GM12864 (cell line): ENCODE results near the gene VSIR.
A peak's percentile ranks its signal among the peaks of the same experiment; 100 is the strongest.

Experiments
- DNase-seq: peaks from one replicate; pipeline ENCODE4 v3.0.0-alpha.2; 2011; ENCODE audit warnings: low read depth
- H3K4me3 ChIP-seq: 2 replicates; pipeline ENCODE4 v1.5.1; 2011; ENCODE audit warnings: mild to moderate bottlenecking, low read depth, low read length, control low read depth
- TF ChIP-seq, protein P1 (sequence below): IDR thresholded peaks from 2 replicates; pipeline ENCODE4 v1.5.1; 2011; ENCODE audit warnings: low read depth, mild to moderate bottlenecking, moderate library complexity, low read length, control low read depth, inconsistent platforms; ENCODE audit errors: missing control alignments

The VSIR gene

DNA sequence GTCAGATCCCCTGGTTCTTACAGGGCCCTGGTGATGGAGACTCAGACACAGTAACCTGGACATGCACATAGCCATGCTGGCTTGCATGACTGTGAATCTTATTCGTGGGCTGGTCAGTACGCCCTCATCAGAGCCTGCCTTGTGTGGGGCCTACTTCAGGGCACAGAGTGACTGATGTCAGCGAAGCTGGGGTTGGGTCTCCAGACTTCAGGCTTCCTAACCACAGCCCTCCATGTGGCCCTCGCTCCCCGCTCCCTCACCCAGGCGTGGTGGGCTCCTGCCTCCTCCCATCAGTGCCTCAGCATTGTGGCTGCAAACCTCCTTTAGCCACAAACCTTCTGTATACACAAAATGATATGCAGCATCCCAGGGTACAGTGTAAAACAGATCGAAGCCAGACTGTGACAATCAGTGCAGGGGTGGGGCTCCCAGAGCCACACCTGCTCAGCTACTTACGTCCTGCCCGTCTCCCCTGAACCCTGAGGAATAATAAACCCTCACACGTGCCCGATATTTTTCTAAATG, 46.7 kb downstream of the VSIR start:
- no peak for DNase-seq
- TF ChIP-seq, protein P1, sequence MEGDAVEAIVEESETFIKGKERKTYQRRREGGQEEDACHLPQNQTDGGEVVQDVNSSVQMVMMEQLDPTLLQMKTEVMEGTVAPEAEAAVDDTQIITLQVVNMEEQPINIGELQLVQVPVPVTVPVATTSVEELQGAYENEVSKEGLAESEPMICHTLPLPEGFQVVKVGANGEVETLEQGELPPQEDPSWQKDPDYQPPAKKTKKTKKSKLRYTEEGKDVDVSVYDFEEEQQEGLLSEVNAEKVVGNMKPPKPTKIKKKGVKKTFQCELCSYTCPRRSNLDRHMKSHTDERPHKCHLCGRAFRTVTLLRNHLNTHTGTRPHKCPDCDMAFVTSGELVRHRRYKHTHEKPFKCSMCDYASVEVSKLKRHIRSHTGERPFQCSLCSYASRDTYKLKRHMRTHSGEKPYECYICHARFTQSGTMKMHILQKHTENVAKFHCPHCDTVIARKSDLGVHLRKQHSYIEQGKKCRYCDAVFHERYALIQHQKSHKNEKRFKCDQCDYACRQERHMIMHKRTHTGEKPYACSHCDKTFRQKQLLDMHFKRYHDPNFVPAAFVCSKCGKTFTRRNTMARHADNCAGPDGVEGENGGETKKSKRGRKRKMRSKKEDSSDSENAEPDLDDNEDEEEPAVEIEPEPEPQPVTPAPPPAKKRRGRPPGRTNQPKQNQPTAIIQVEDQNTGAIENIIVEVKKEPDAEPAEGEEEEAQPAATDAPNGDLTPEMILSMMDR = no peak
- no peak overlapping the region for H3K4me3 ChIP-seq

GRCh38 chr10:71725998-71726579, 47.2 kb downstream of the VSIR start:
- no peak overlapping the region for H3K4me3 ChIP-seq
- TF ChIP-seq, protein P1 = peak; percentile 67
- no peak for DNase-seq

DNA sequence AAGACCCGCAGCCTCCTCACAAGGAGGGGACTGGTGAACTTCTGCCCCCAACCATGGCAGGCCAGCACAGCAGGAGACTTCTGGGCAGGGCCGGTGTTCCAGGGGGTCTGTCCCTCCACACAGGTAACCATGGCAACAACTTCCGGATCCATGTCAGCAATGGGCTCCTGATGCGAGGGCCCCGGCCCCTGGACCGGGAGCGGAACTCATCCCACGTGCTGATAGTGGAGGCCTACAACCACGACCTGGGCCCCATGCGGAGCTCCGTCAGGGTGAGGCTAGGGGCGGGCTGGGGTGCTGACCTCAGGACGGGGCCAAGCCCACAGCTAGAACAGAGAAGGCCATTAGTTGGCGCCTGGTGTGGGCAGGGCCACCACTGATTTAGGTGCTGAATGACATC, 48.1 kb downstream of the VSIR start:
- no peak for DNase-seq
- H3K4me3 ChIP-seq = no peak overlapping the region
- TF ChIP-seq, protein P1 = no peak

DNA sequence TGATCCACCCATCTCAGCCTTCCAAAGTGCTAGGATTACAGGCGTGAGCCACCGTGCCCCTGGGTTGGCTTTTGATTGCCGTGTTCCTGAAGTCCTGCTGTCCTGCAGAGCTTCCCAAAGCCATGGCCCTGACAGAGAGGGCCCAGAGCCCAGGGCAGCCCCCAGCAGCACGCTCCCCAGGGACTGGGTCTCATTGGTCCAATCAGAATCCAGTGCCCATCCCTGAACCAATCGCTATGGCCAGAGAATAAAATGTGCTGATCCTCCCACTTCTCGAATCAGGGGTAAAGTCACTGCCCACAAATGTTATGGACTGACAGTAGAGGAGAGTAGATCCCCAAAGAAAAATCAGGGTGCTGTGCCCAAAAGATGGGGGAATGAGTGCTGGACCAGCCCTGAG, 48.8 kb downstream of the VSIR start:
- TF ChIP-seq, protein P1 = no peak
- DNase-seq = no peak
- no peak overlapping the region for H3K4me3 ChIP-seq

DNA sequence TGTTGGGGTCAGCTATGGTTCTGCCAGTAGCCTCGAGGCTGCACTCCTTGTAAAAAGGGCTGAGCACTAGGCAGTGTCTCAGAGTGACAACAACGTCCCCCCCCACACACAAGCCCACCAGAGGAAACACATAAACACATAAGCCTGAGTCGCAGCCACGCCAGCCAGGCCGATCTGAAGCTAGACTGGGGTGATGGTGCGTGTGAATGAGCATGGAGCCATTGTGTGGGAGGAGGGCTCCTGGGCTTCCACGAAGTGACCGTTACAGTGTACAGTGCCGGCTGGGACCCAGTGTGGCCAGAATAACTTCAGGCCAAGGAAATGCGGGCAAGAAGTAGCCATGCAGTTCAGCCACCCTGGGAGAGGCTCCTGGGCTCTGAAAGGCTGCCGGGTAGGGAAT, 50.0 kb downstream of the VSIR start:
- TF ChIP-seq, protein P1 = no peak
- no peak for DNase-seq

GRCh38 chr10:71722849-71723248, 50.5 kb downstream of the VSIR start:
- TF ChIP-seq, protein P1 = no peak
- no peak overlapping the region for H3K4me3 ChIP-seq
- no peak for DNase-seq

More for the DNA sequence above, 50.0 kb downstream of the VSIR start:
- H3K4me3 ChIP-seq = no peak overlapping the region

GRCh38 chr10:71721313-71721712, 52.0 kb downstream of the VSIR start:
- H3K4me3 ChIP-seq = no peak overlapping the region
- TF ChIP-seq, protein P1 = no peak
- no peak for DNase-seq
